GM19395 (cell line): ENCODE results near the gene CMTM8.
"Not testable (repeated sequence)": the region's sequence is repeated elsewhere in the genome, so short reads cannot be mapped to it uniquely, and the experiment has no call there.

Experiments used
- ATAC-seq: cut with Tn5 transposase; IDR thresholded peaks from one replicate; pipeline ENCODE4 v1.9.1; 2021; ENCODE audit warnings: mild to moderate bottlenecking, moderate library complexity; ENCODE audit not compliant: unreplicated experiment

CMTM8 gene

GRCh38 chr3:32228743-32229142, 9.7 kb upstream of the CMTM8 start:
- not testable (repeated sequence) for ATAC-seq

GRCh38 chr3:32229565-32229964, 8.9 kb upstream of the CMTM8 start:
- no peak for ATAC-seq

- ATAC-seq: no peak
Measured at GRCh38 chr3:32236377-32236776, 2.1 kb upstream of the CMTM8 start.

- peak; percentile 9 for ATAC-seq
Measured at GRCh38 chr3:32237670-32238452, 619 bp upstream of the CMTM8 start.

GRCh38 chr3:32239307-32240158, 1.1 kb downstream of the CMTM8 start:
- ATAC-seq: peak; percentile 16

GRCh38 chr3:32240159-32240545, 1.7 kb downstream of the CMTM8 start:
- ATAC-seq: peak; percentile 78

- ATAC-seq: no peak
Measured at GRCh38 chr3:32241100-32241499, 2.6 kb downstream of the CMTM8 start.

- no peak for ATAC-seq
Measured at GRCh38 chr3:32243519-32243918, 5.0 kb downstream of the CMTM8 start.

GRCh38 chr3:32245200-32245599, 6.7 kb downstream of the CMTM8 start:
- no peak for ATAC-seq

GRCh38 chr3:32246079-32246675, 7.7 kb downstream of the CMTM8 start:
- ATAC-seq: no peak

GRCh38 chr3:32249184-32249782, 10.8 kb downstream of the CMTM8 start:
- no peak for ATAC-seq

GRCh38 chr3:32254268-32254667, 15.8 kb downstream of the CMTM8 start:
- no peak for ATAC-seq

GRCh38 chr3:32255345-32255744, 16.9 kb downstream of the CMTM8 start:
- no peak for ATAC-seq

- no peak for ATAC-seq
Measured at GRCh38 chr3:32256206-32256605, 17.7 kb downstream of the CMTM8 start.

- no peak for ATAC-seq
Measured at GRCh38 chr3:32257042-32257441, 18.6 kb downstream of the CMTM8 start.

GRCh38 chr3:32257641-32258438, 19.4 kb downstream of the CMTM8 start:
- no peak for ATAC-seq

GRCh38 chr3:32258869-32259268, 20.4 kb downstream of the CMTM8 start:
- no peak for ATAC-seq

GRCh38 chr3:32261545-32261944, 23.1 kb downstream of the CMTM8 start:
- ATAC-seq: no peak

GRCh38 chr3:32262201-32262600, 23.7 kb downstream of the CMTM8 start:
- no peak for ATAC-seq

- no peak for ATAC-seq
Measured at GRCh38 chr3:32274306-32274705, 35.8 kb downstream of the CMTM8 start.
